ENCODE results near the gene CREB3. TPM values are rescaled to one million over a fixed set of nuclear protein-coding genes. Genes with fewer than 3 reads are reported as not detected.

CREB3 gene
- total and polyA plus RNA-seq, 12 donors = 47.0 to 142 (median 59.0) TPM

- WGBS, 4 donors = 83 to 88% (median 85%) methylated on average over 19 to 21 of the region's 21 CpGs
These were observed 20.7 kb upstream of the CREB3 start for GRCh38 chr9:35711501-35712428.

GRCh38 chr9:35712762-35713400, 19.6 kb upstream of the CREB3 start:
- Histone ChIP-seq H3K4me3 (no peak overlapping the region), H3K27ac (no peak overlapping the region), H3K27me3 (no peaks in the 10 kb centered on the region), H3K9me3 (replicated peaks in 1 of 3) (no peaks in the 10 kb centered on the region), H3K36me3 (replicated peaks in 1 of 2) (peaks cover 0 to 95% of the 10 kb centered on the region in 2 donors), H3K4me1 (replicated peaks in 1 of 2) (no peaks in the 10 kb centered on the region)
- WGBS, 4 donors = 82 to 91% (median 88%) methylated on average over 7 to 11 of the region's 11 CpGs
- peak in 1 of 7 donors; percentile 2 for DNase-seq
- intact Hi-C loops (cut with DNase I) = no loop called here
- no peak for TF ChIP-seq POLR2A (IDR thresholded peaks at IDR 0.05)
- no peak for TF ChIP-seq CTCF (IDR thresholded peaks at IDR 0.05)

More at GRCh38 chr9:35711501-35712428, 20.7 kb upstream of the CREB3 start:
- Histone ChIP-seq H3K4me1 (replicated peaks in 1 of 2) (no peaks in the 10 kb centered on the region), H3K36me3 (replicated peaks in 1 of 2) (peaks cover 0 to 95% of the 10 kb centered on the region in 2 donors), H3K27ac (no peak overlapping the region), H3K9me3 (replicated peaks in 1 of 3) (no peaks in the 10 kb centered on the region), H3K4me3 (no peak overlapping the region), H3K27me3 (no peaks in the 10 kb centered on the region)
- TF ChIP-seq CTCF (IDR thresholded peaks at IDR 0.05) (no peak), POLR2A (IDR thresholded peaks at IDR 0.05) (no peak)
- intact Hi-C loops (cut with DNase I) = no loop called here
- DNase-seq = peak in 1 of 7 donors; percentile 6

- no peaks in the 10 kb centered on the region for H3K27me3 ChIP-seq
- DNase-seq = no peak
- no peaks in the 10 kb centered on the region for H3K4me1 ChIP-seq (replicated peaks in 1 of 2)
- H3K9me3 ChIP-seq (replicated peaks in 1 of 3) = no peaks in the 10 kb centered on the region
- no peak overlapping the region for H3K4me3 ChIP-seq
- 89 to 94% (median 91%) methylated on average over 3 of the region's 3 CpGs for WGBS, 4 donors
- H3K36me3 ChIP-seq (replicated peaks in 1 of 2) = peaks cover 0 to 95% of the 10 kb centered on the region in 2 donors
- no peak for TF ChIP-seq POLR2A (IDR thresholded peaks at IDR 0.05)
- TF ChIP-seq CTCF (IDR thresholded peaks at IDR 0.05) = no peak
- intact Hi-C loops (cut with DNase I) = no loop called here
- no peak overlapping the region for H3K27ac ChIP-seq
These were observed 18.9 kb upstream of the CREB3 start for GRCh38 chr9:35713578-35713977.

GRCh38 chr9:35714123-35714522, 18.3 kb upstream of the CREB3 start:
- TF ChIP-seq CTCF (IDR thresholded peaks at IDR 0.05) (no peak), POLR2A (IDR thresholded peaks at IDR 0.05) (no peak)
- Histone ChIP-seq H3K27me3 (no peaks in the 10 kb centered on the region), H3K4me3 (no peak overlapping the region), H3K4me1 (replicated peaks in 1 of 2) (no peaks in the 10 kb centered on the region), H3K27ac (no peak overlapping the region), H3K9me3 (replicated peaks in 1 of 3) (no peaks in the 10 kb centered on the region), H3K36me3 (replicated peaks in 1 of 2) (peaks cover 0 to 95% of the 10 kb centered on the region in 2 donors)
- no peak for DNase-seq
- 89 to 97% (median 91%) methylated on average over 6 of the region's 6 CpGs for WGBS, 4 donors
- intact Hi-C loops (cut with DNase I) = no loop called here

All from adrenal gland (tissue), 12 donors.